B cell (primary cell): ENCODE results near the gene CCDC8.

Experiments used
- EZH2 ChIP-seq: IDR thresholded peaks from 2 replicates; pipeline ENCODE4 v1.6.1; 2012; ENCODE audit warnings: borderline replicate concordance, low read depth, mild to moderate bottlenecking, moderate library complexity, low read length; ENCODE audit not compliant: insufficient read depth, poor library complexity, severe bottlenecking
- TF ChIP-seq, protein P1 (sequence below): fragments of 200-600 bp; IDR thresholded peaks from one replicate; pipeline ENCODE4 v1.8.0; 2022; ENCODE audit warnings: antibody characterized with exemption, mild to moderate bottlenecking

DNA sequence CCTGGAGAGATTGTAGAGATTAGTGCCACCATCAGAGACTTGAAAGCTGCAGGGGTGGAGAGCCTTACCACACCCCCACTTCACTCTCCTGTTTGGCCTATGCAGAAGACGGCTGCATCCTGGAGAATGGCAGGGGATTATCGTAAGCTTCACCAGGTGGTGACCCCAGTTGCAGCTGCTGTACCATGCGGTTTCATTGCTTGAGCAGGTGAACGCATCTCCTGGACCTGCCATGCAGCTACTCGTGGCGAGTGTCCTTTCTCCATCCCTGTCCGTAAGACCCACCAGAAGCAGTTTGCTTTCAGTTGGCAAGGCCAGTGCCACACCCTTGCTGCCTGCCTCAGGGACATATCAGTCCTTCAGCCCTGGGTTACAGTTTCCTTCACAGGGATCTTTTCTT is 45.2 kb downstream of the CCDC8 start:
- TF ChIP-seq, protein P1, sequence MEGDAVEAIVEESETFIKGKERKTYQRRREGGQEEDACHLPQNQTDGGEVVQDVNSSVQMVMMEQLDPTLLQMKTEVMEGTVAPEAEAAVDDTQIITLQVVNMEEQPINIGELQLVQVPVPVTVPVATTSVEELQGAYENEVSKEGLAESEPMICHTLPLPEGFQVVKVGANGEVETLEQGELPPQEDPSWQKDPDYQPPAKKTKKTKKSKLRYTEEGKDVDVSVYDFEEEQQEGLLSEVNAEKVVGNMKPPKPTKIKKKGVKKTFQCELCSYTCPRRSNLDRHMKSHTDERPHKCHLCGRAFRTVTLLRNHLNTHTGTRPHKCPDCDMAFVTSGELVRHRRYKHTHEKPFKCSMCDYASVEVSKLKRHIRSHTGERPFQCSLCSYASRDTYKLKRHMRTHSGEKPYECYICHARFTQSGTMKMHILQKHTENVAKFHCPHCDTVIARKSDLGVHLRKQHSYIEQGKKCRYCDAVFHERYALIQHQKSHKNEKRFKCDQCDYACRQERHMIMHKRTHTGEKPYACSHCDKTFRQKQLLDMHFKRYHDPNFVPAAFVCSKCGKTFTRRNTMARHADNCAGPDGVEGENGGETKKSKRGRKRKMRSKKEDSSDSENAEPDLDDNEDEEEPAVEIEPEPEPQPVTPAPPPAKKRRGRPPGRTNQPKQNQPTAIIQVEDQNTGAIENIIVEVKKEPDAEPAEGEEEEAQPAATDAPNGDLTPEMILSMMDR: no peak
- no peak for TF ChIP-seq EZH2
